NCI-H446 (cell line): Measurements from ENCODE around the gene IRAK1.

Experiments
- DNase-seq, 2 experiments: peaks; one replicate each; lab custom pipeline; 2025; lab: John Stamatoyannopoulos, UW

Gene IRAK1

DNA sequence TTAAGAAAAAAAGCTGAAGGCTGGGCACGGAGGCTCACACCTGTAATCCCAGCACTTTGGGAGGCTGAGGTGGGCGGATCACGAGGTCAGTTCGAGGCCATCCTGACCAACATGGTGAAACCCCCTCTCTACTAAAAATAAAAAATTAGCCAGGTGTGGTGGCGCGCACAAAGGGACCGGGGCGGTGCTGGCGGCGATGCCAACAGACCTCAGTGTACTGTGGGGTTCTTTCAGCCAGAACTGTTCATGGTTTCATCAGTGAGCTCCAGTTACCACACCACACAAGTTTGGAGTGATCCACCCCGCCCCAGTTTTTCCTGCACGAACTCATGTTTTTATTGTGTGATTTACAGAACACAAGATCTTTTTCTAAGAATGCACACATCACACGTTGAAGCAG lies 21.2 kb upstream of the IRAK1 start:
- DNase-seq, result no peak

GRCh38 chrX:154040307-154040756 lies 20.6 kb upstream of the IRAK1 start:
- no peak for DNase-seq

DNA sequence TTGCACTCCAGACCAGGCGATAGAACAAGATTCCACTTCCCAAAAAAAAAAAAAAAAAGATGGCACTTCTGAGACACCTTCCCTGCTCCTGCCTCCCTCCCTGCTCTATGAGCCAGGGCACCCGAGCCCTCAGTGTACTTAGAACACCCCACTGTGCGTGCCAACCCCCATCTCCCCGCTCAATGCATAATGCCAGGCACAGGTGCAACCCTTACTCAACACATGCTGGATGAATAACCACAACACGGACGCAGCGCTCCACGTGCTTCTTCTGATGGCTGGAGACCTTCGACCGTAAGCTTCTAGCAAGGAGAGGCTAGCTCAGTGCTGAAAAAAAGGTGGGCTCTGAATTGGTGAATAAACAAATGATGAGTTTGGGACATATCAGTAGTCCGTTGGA lies 19.9 kb upstream of the IRAK1 start:
- DNase-seq, result no peak

- DNase-seq, result no peak
Observed at GRCh38 chrX:154038656-154039055, 19.0 kb upstream of the IRAK1 start.

- no peak for DNase-seq
Observed at GRCh38 chrX:154037754-154038153, 18.1 kb upstream of the IRAK1 start.

GRCh38 chrX:154036513-154036912 lies 16.8 kb upstream of the IRAK1 start:
- no peak for DNase-seq

- DNase-seq, result no peak
Observed at GRCh38 chrX:154033848-154034247, 14.1 kb upstream of the IRAK1 start.

GRCh38 chrX:154032653-154033052 lies 13.0 kb upstream of the IRAK1 start:
- no peak for DNase-seq

DNA sequence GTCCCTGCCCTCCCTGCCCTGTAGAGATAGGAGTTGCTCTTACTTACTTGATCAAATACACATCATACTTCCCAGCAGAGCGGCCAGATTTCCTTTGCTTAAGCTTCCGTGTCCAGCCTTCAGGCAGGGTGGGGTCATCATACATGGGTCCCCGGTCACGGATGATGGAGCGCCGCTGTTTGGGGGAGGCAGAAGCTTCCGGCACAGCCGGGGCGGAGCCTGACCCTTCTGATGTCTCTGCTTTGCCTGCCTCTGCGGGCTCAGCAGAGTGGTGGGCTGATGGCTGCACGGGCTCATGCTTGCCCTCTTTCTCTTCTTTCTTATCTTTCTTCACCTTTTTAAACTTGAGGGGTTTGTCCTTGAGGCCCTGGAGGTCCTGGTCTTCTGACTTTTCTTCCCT lies 12.5 kb upstream of the IRAK1 start:
- no peak for DNase-seq

- DNase-seq, result no peak
Observed at GRCh38 chrX:154030715-154031305, 11.1 kb upstream of the IRAK1 start.

- DNase-seq, result no peak
Observed at GRCh38 chrX:154030266-154030665, 10.6 kb upstream of the IRAK1 start.

- no peak for DNase-seq
Observed at GRCh38 chrX:154029439-154029838, 9.7 kb upstream of the IRAK1 start.

- no peak for DNase-seq
Observed at GRCh38 chrX:154028502-154029184, 8.9 kb upstream of the IRAK1 start.

GRCh38 chrX:154027986-154028385 lies 8.3 kb upstream of the IRAK1 start:
- DNase-seq, result no peak

GRCh38 chrX:154027022-154027402 lies 7.3 kb upstream of the IRAK1 start:
- no peak for DNase-seq

- DNase-seq, result no peak
Observed at GRCh38 chrX:154026136-154027021, 6.7 kb upstream of the IRAK1 start.

- DNase-seq, result no peak
Observed at GRCh38 chrX:154025230-154025629, 5.5 kb upstream of the IRAK1 start.

GRCh38 chrX:154024271-154024670 lies 4.6 kb upstream of the IRAK1 start:
- DNase-seq, result no peak

DNA sequence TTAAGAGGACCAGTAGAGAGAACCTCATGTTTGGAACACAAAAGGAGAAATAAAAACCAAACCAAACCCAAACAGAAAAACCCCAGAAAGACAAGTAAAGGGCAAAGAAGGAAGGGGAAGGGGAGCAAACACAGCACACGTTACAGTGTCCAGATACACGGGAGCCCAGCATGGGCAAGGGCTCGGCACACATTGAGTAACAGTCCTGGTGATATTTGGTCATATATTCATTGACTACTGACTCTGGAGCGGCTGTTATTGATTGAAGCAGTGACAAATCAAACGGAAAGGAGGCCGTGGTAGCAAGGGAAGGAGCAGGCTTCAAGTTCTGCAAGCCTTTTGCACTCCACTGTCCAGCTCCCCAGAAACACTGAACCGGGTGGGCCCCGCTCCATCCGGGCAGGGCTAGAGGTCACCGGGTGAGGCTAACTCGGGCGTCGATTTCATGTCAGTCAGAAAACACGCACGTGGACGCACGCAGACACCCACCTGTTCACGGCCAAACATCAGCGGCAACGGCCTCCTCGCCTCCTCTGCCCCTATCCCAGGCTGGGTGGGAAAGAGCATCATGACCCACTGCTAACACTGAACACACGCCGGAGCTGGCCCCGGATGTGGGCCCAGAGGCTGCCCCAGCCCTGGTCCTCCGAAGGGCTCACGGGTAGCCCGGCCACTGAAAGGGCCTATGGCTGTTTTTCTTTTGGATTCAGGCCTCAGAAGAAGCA lies 3.7 kb upstream of the IRAK1 start:
- no peak for DNase-seq

- DNase-seq, result no peak
Observed at GRCh38 chrX:154022108-154022507, 2.4 kb upstream of the IRAK1 start.

GRCh38 chrX:154021131-154021611 lies 1.5 kb upstream of the IRAK1 start:
- DNase-seq, result no peak

DNA sequence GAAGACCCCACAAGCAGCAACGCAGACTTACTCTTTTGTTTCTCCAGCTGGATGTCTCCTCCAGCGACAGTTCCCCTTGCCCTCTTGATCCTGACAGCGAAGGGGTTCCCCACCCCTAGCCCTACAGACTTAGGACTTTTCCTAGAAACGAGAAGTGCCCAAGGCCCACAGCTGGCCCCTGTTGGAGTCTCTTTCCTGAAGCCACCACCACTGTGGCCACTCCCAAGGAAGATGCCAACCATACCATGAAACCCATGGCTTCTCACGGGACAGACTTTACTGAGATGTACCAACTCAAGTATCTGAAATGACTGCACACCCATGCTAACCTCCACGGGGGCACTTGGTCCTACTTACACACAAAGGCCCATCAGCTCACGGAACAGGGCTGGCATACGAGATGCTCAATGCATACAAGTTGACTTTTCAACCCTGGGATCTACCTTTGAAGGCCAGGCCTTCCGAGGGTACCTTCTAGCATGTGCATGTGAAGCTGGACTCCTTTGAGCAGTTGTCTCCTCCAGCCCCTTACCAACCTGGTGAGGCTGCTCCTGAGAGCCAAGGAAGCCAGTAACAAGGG lies 924 bp upstream of the IRAK1 start:
- DNase-seq, result no peak
